LHCN-M2 (cell line): ENCODE measurements around the gene BATF. TPM values are rescaled to one million over a fixed set of nuclear protein-coding genes. Genes with fewer than 3 reads are reported as not detected.
A peak's percentile ranks its signal among the peaks of the same experiment; 100 is the strongest.

Source experiments
- DNase-seq: peaks from one replicate; pipeline ENCODE4 v3.0.0-alpha.2; 2012; ENCODE audit warnings: low read depth
- total RNA-seq: library from RNA; depleted of rRNA; stranded (reverse); fragments of >200 nt; gene quantifications from 2 replicates; pipeline ENCODE4 v1.2.3, GENCODE V29; 2014

The BATF gene
- total RNA-seq, 1 experiment from 2014 or later = not detected

- DNase-seq = no peak
Measured at GRCh38 chr14:75499084-75499875, 23.0 kb upstream of the BATF start.

- DNase-seq = no peak
Measured at GRCh38 chr14:75501080-75501479, 21.2 kb upstream of the BATF start.

- no peak for DNase-seq
Measured at GRCh38 chr14:75504411-75504810, 17.9 kb upstream of the BATF start.

DNA sequence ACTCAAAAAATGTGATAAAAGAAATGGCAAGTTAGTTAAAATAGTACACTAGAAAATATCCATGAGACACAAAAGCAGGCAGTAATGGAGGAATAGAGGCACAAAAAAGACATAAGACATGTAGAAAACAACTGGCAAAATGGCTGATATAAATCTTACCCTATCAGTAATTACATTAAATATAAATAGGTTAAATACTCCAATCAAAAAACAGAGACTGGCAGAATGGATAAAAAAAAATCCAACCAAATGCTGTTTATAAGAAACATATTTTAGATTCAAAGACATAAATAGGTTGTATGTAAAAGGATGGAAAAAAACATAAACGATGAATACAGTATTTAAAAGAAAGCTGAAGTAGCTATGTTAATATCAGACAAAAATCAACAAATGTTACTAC lies 15.3 kb upstream of the BATF start:
- DNase-seq = no peak

- no peak for DNase-seq
Measured at GRCh38 chr14:75510547-75510946, 11.7 kb upstream of the BATF start.

GRCh38 chr14:75511201-75511600 lies 11.1 kb upstream of the BATF start:
- DNase-seq = no peak

GRCh38 chr14:75513911-75514672 lies 8.2 kb upstream of the BATF start:
- no peak for DNase-seq

GRCh38 chr14:75514673-75515628 lies 7.3 kb upstream of the BATF start:
- DNase-seq = peak; percentile 49

DNA sequence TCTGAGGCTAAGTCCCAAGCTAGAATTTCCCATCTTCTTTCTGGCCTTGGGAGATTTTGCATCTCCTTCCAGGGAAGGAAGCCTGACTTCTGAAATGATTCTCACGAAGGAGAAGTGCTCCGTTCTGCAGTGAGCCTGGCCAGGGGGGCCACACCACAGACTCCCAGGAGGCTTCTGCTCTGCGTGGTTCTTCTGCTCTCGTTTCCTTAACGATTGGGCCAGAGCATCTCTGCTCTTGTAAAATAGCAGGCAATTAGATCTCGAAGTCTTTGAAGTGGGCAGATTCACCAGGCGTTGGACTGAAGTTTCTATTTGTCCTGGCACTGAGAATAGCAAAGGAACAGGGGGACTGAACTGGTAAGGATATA lies 6.7 kb upstream of the BATF start:
- no peak for DNase-seq

GRCh38 chr14:75518625-75519024 lies 3.6 kb upstream of the BATF start:
- peak; percentile 32 for DNase-seq

- no peak for DNase-seq
Measured at GRCh38 chr14:75519394-75519793, 2.9 kb upstream of the BATF start.

GRCh38 chr14:75519826-75520728 lies 2.2 kb upstream of the BATF start:
- DNase-seq = peak; percentile 53

- DNase-seq = no peak
Measured at GRCh38 chr14:75520852-75521251, 1.4 kb upstream of the BATF start.

DNA sequence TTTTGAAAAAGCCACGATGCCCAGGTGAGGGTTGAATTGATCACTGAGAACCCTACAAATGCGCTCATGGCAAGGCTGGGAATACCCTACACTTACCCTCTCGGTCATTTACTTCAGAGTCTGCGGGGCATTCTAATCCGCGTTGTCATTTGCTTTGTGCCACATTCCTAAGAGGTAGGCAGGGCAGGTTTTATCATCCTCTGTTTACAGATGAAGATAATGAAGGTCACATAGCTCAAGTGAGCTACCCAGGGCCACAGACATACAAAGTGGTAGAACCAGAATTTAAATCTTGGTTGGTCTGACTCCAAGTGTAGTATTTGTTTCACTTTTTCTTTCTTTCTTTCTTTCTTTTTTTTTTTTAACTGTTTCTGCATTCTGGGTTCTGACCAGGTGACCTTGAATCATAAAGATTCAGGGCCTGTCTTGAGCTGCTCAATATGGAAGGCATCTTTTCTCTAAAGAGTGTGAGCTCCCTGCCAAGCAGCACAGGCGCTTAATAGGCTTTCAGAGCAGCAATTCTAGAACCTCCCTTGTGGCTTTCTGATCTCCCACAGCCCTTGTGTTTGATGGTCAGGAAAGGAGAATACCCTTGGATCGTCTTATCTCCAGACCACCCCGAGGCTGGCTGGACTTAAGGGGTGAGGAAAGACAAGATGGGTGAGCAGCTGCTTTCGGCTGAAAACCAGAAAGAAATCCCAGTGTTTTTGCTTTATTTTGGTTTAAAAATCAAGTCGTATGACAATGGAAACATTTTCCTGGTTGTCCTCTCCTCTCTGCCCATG lies 662 bp upstream of the BATF start:
- DNase-seq = no peak

DNA sequence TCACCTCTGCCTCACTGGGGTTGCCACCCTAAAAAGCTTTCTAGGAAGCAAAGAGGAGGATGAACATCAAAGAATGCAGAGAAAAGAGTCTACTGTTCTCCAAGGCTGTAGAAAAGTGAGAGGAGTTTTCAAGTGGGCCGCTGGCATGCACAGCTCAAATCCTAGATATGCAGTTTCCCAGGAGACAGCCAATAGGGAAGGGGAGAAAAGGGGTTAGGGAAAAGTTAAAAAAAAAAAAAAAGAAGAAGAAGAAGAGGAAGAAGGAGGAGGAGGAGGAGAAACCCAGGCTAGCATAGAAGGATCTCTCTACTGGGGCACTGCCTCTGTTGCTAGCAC lies 682 bp downstream of the BATF start:
- DNase-seq = no peak

DNA sequence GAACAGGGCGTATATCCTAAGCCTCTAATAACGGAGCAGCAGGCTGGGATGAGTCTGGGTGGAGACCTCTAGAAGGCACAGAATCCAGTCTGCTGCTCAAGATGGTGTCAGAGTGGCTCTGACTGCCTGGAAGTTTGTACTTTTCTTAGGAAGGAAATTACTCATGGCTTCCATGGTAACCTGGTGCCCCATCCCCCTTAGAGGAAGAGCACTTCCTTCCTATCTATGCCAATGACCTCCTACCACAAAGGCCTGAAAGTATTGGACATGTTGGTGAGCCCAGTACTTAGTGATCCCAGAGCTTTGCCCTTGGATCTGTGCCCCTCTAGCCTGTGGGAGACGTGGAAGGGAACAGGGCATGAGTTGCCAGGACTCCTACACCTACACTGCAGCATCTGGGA lies 1.5 kb downstream of the BATF start:
- DNase-seq = peak; percentile 58

- DNase-seq = no peak
Measured at GRCh38 chr14:75525969-75526368, 3.7 kb downstream of the BATF start.

DNA sequence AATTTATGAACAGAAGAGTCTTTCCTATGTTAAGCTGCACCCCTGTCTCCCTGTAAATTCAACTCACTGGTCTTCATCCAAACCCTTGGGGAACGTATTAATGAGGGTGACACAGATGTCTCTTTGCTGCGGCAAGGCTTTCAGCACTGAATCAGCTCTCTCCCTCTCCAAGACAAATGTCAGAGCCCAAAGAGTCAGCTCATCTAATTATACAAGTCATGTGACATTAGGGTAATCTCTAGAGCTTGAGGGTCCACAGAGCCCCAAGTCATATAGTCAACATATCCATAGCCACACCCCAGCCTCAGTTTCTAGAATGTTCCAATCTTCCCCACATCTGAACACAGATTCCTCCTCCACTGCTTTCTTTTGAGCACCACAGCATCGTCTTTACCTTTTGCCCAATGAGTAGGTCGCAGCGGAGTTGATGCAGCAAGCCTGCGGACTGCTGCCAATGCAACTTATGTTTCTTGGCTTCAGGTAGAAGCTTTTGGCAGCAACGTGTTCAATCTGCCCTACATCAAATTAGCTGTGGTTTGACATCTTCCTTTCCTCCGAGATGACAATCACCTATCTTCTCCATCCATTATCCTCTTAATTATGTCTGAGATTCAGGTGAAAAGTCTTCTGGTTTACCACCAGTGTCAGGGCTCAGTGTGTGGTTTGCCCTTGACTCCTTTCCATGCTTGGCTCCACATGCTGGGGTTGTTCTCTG lies 5.3 kb downstream of the BATF start:
- DNase-seq = no peak

- no peak for DNase-seq
Measured at GRCh38 chr14:75531256-75531655, 9.0 kb downstream of the BATF start.
